Breast epithelium (tissue), 3 donors: Measurements from ENCODE around the gene SHISA7.

Source experiments
- CTCF ChIP-seq, 3 donors: fragments of 450-650 bp; IDR thresholded peaks; one replicate each; pipeline ENCODE4 v1.5.1; 2016 to 2017; ENCODE audit warnings: antibody characterized with exemption in 3 of 3, mild to moderate bottlenecking in 3 of 3, moderate library complexity in 3 of 3
- POLR2A ChIP-seq: fragments of 450-650 bp; IDR thresholded peaks from one replicate; pipeline ENCODE4 v1.6.1; 2016; ENCODE audit warnings: antibody characterized with exemption, mild to moderate bottlenecking, moderate library complexity
- POLR2AphosphoS5 ChIP-seq, 3 donors: sonication (generic); formaldehyde crosslinking; IDR thresholded peaks; one replicate each; pipeline ENCODE4 v1.6.1; 2017; ENCODE audit warnings: antibody characterized with exemption in 3 of 3

- TF ChIP-seq CTCF (IDR thresholded peaks at IDR 0.05) (no peak), POLR2A (no peak), POLR2AphosphoS5 (IDR thresholded peaks at IDR 0.05) (no peak)
These were observed 6.4 kb upstream of the SHISA7 start for GRCh38 chr19:55449469-55449868.
